ENCODE data around the gene IPO4. TPM values are rescaled to one million over a fixed set of nuclear protein-coding genes. Genes with fewer than 3 reads are reported as not detected.
"Not testable (repeated sequence)": the region's sequence is repeated elsewhere in the genome, so short reads cannot be mapped to it uniquely, and the experiment has no call there.

The IPO4 gene
- total and polyA plus RNA-seq, 2 experiments from 2014 or later = 19.0 to 19.5 TPM

GRCh38 chr14:24224618-24225071 is 36.0 kb upstream of the IPO4 start:
- no peaks in the 10 kb centered on the region for H3K36me3 ChIP-seq (replicated peaks; ENCODE audit: insufficient read depth, low read depth)
- H3K9me3 ChIP-seq (ENCODE audit: low read depth) = no peaks in the 10 kb centered on the region
- H3K9me2 ChIP-seq (replicated peaks; ENCODE audit: insufficient read depth) = no peaks in the 10 kb centered on the region
- no peaks in the 10 kb centered on the region for H3K4me1 ChIP-seq (ENCODE audit: insufficient read depth)
- TF ChIP-seq EZH2 (IDR thresholded peaks at IDR 0.05; ENCODE audit: borderline replicate concordance) (no peak), CTCF (IDR thresholded peaks at IDR 0.05; ENCODE audit: poor library complexity) (no peak), EZH2phosphoT487 (IDR thresholded peaks at IDR 0.05; ENCODE audit: low read depth, severe bottlenecking, unreplicated experiment) (no peak)
- no peaks in the 10 kb centered on the region for H3K27me3 ChIP-seq
- no peak for DNase-seq (ENCODE audit: low spot score)
- H3K4me2 ChIP-seq = no peak overlapping the region
- peaks cover 96% of the 10 kb centered on the region for H3K79me2 ChIP-seq
- no peak overlapping the region for H3K27ac ChIP-seq
- H4K20me1 ChIP-seq (ENCODE audit: insufficient read depth, poor library complexity, severe bottlenecking) = peaks cover 5% of the 10 kb centered on the region
- no peak overlapping the region for H2AFZ ChIP-seq
- WGBS (ENCODE audit: low lambda C conversion rate, missing lambda C conversion rate) = 97% methylated on average over 7 of the region's 7 CpGs
- H3K4me3 ChIP-seq = no peak overlapping the region

- not testable (repeated sequence) for H3K9me2 ChIP-seq (replicated peaks; ENCODE audit: insufficient read depth); H3K27ac ChIP-seq; H3K4me3 ChIP-seq; H2AFZ ChIP-seq; H3K9me3 ChIP-seq (ENCODE audit: low read depth); H3K27me3 ChIP-seq; H3K4me2 ChIP-seq; H4K20me1 ChIP-seq (ENCODE audit: insufficient read depth, poor library complexity, severe bottlenecking); DNase-seq (ENCODE audit: low spot score); H3K36me3 ChIP-seq (replicated peaks; ENCODE audit: insufficient read depth, low read depth); H3K4me1 ChIP-seq (ENCODE audit: insufficient read depth)
- WGBS (ENCODE audit: low lambda C conversion rate, missing lambda C conversion rate) = 99% methylated on average over 4 of the region's 4 CpGs
- H3K79me2 ChIP-seq = peaks cover 90% of the 10 kb centered on the region
Measured at GRCh38 chr14:24222987-24223386, 34.4 kb upstream of the IPO4 start.

- H3K27me3 ChIP-seq = no peaks in the 10 kb centered on the region
- peaks cover 5% of the 10 kb centered on the region for H4K20me1 ChIP-seq (ENCODE audit: insufficient read depth, poor library complexity, severe bottlenecking)
- no peaks in the 10 kb centered on the region for H3K9me3 ChIP-seq (ENCODE audit: low read depth)
- no peak overlapping the region for H3K27ac ChIP-seq
- H3K4me3 ChIP-seq = no peak overlapping the region
- no peak for DNase-seq (ENCODE audit: low spot score)
- WGBS (ENCODE audit: low lambda C conversion rate, missing lambda C conversion rate) = 61% methylated on average over 3 of the region's 3 CpGs
- H3K9me2 ChIP-seq (replicated peaks; ENCODE audit: insufficient read depth) = no peaks in the 10 kb centered on the region
- no peak for TF ChIP-seq EZH2 (IDR thresholded peaks at IDR 0.05; ENCODE audit: borderline replicate concordance)
- TF ChIP-seq EZH2phosphoT487 (IDR thresholded peaks at IDR 0.05; ENCODE audit: low read depth, severe bottlenecking, unreplicated experiment) = no peak
- no peak for TF ChIP-seq CTCF (IDR thresholded peaks at IDR 0.05; ENCODE audit: poor library complexity)
- H3K36me3 ChIP-seq (replicated peaks; ENCODE audit: insufficient read depth, low read depth) = no peaks in the 10 kb centered on the region
- H3K79me2 ChIP-seq = peaks cover 56% of the 10 kb centered on the region
- H3K4me1 ChIP-seq (ENCODE audit: insufficient read depth) = no peaks in the 10 kb centered on the region
- no peak overlapping the region for H3K4me2 ChIP-seq
- H2AFZ ChIP-seq = no peak overlapping the region
Measured at GRCh38 chr14:24219521-24219920, 30.9 kb upstream of the IPO4 start.

- no peak overlapping the region for H3K4me2 ChIP-seq
- H3K9me3 ChIP-seq (ENCODE audit: low read depth) = no peaks in the 10 kb centered on the region
- H3K4me3 ChIP-seq = no peak overlapping the region
- H3K4me1 ChIP-seq (ENCODE audit: insufficient read depth) = peaks cover 3% of the 10 kb centered on the region
- no peaks in the 10 kb centered on the region for H3K36me3 ChIP-seq (replicated peaks; ENCODE audit: insufficient read depth, low read depth)
- H4K20me1 ChIP-seq (ENCODE audit: insufficient read depth, poor library complexity, severe bottlenecking) = peaks cover 5% of the 10 kb centered on the region
- H3K27ac ChIP-seq = no peak overlapping the region
- no peaks in the 10 kb centered on the region for H3K27me3 ChIP-seq
- no peaks in the 10 kb centered on the region for H3K9me2 ChIP-seq (replicated peaks; ENCODE audit: insufficient read depth)
- TF ChIP-seq EZH2 (IDR thresholded peaks at IDR 0.05; ENCODE audit: borderline replicate concordance) (no peak), EZH2phosphoT487 (IDR thresholded peaks at IDR 0.05; ENCODE audit: low read depth, severe bottlenecking, unreplicated experiment) (no peak), CTCF (IDR thresholded peaks at IDR 0.05; ENCODE audit: poor library complexity) (no peak)
- no peak overlapping the region for H2AFZ ChIP-seq
- no peak for DNase-seq (ENCODE audit: low spot score)
- peaks cover 53% of the 10 kb centered on the region for H3K79me2 ChIP-seq
- 94% methylated on average over 4 of the region's 4 CpGs for WGBS (ENCODE audit: low lambda C conversion rate, missing lambda C conversion rate)
Measured at GRCh38 chr14:24219080-24219479, 30.5 kb upstream of the IPO4 start.

GRCh38 chr14:24216876-24217275 is 28.3 kb upstream of the IPO4 start:
- WGBS (ENCODE audit: low lambda C conversion rate, missing lambda C conversion rate) = 100% methylated on average over 1 of the region's 1 CpG
- H3K36me3 ChIP-seq (replicated peaks; ENCODE audit: insufficient read depth, low read depth); H3K9me2 ChIP-seq (replicated peaks; ENCODE audit: insufficient read depth); H3K4me2 ChIP-seq; H3K4me3 ChIP-seq; DNase-seq (ENCODE audit: low spot score); H2AFZ ChIP-seq; H3K9me3 ChIP-seq (ENCODE audit: low read depth); H3K27me3 ChIP-seq; H4K20me1 ChIP-seq (ENCODE audit: insufficient read depth, poor library complexity, severe bottlenecking); H3K27ac ChIP-seq; H3K4me1 ChIP-seq (ENCODE audit: insufficient read depth): not testable (repeated sequence)
- peaks cover 37% of the 10 kb centered on the region for H3K79me2 ChIP-seq
